Stimulated activated effector memory CD8-positive, alpha-beta T cell treated with anti-CD3 and anti-CD28 coated beads, Interleukin-12 subunit alpha, Interleukin-12 subunit beta, amount 100 ng/mL, for 72 hours (primary cell): Measurements from ENCODE around the gene ELOVL2.
"Not testable (repeated sequence)": the region's sequence is repeated elsewhere in the genome, so short reads cannot be mapped to it uniquely, and the experiment has no call there.

Experiments
- ATAC-seq: fragments of 150-1000 bp; cut with Tn5 transposase; 2 replicates; pipeline ENCODE4 v1.10.0; 2021
- DNase-seq, 2 donors: peaks; one replicate each; pipeline ENCODE4 v3.0.0; 2021 to 2022; ENCODE audit warnings: low spot score in 2 of 2
- H3K27ac Mint-ChIP-seq: one replicate; pipeline ENCODE4 v1.8.0; 2022; ENCODE audit warnings: mild to moderate bottlenecking, mixed read lengths
- H3K36me3 Mint-ChIP-seq: one replicate; pipeline ENCODE4 v1.8.0; 2022; ENCODE audit warnings: mild to moderate bottlenecking, mixed read lengths
- H3K4me1 Mint-ChIP-seq: one replicate; pipeline ENCODE4 v1.8.0; 2022; ENCODE audit warnings: mixed read lengths
- H3K4me3 Mint-ChIP-seq: one replicate; pipeline ENCODE4 v1.8.0; 2022; ENCODE audit warnings: mild to moderate bottlenecking, mixed read lengths
- H3K9me3 Mint-ChIP-seq: one replicate; pipeline ENCODE4 v1.8.0; 2022; ENCODE audit warnings: mixed read lengths

The ELOVL2 gene

GRCh38 chr6:10989587-10989986, 54.5 kb downstream of the ELOVL2 start:
- H3K4me3 Mint-ChIP-seq = no peak overlapping the region
- ATAC-seq (no peak), DNase-seq (no peak)
- H3K9me3 Mint-ChIP-seq = no peaks in the 10 kb centered on the region
- no peaks in the 10 kb centered on the region for H3K4me1 Mint-ChIP-seq
- H3K27ac Mint-ChIP-seq = no peak overlapping the region
- H3K36me3 Mint-ChIP-seq = no peaks in the 10 kb centered on the region

GRCh38 chr6:10984959-10985358, 59.1 kb downstream of the ELOVL2 start:
- not testable (repeated sequence) for H3K27ac Mint-ChIP-seq, ATAC-seq, H3K4me1 Mint-ChIP-seq, H3K36me3 Mint-ChIP-seq, H3K4me3 Mint-ChIP-seq, H3K9me3 Mint-ChIP-seq, DNase-seq

- Mint-ChIP-seq H3K27ac (no peak overlapping the region), H3K9me3 (no peaks in the 10 kb centered on the region), H3K4me3 (no peak overlapping the region), H3K4me1 (no peaks in the 10 kb centered on the region), H3K36me3 (no peaks in the 10 kb centered on the region)
- DNase-seq = no peak
- no peak for ATAC-seq
Observed at GRCh38 chr6:10981409-10981808, 62.7 kb downstream of the ELOVL2 start.

- H3K9me3 Mint-ChIP-seq = no peaks in the 10 kb centered on the region
- no peaks in the 10 kb centered on the region for H3K36me3 Mint-ChIP-seq
- no peak for ATAC-seq
- H3K27ac Mint-ChIP-seq = no peak overlapping the region
- no peaks in the 10 kb centered on the region for H3K4me1 Mint-ChIP-seq
- DNase-seq = no peak
- no peak overlapping the region for H3K4me3 Mint-ChIP-seq
Observed at GRCh38 chr6:10979603-10980002, 64.5 kb downstream of the ELOVL2 start.

- H3K36me3 Mint-ChIP-seq = no peaks in the 10 kb centered on the region
- ATAC-seq (no peak), DNase-seq (no peak)
- H3K27ac Mint-ChIP-seq = no peak overlapping the region
- no peak overlapping the region for H3K4me3 Mint-ChIP-seq
- H3K4me1 Mint-ChIP-seq = no peaks in the 10 kb centered on the region
- no peaks in the 10 kb centered on the region for H3K9me3 Mint-ChIP-seq
Observed at GRCh38 chr6:10977231-10977968, 66.7 kb downstream of the ELOVL2 start.

GRCh38 chr6:10976571-10976970, 67.5 kb downstream of the ELOVL2 start:
- no peak overlapping the region for H3K27ac Mint-ChIP-seq
- no peaks in the 10 kb centered on the region for H3K9me3 Mint-ChIP-seq
- no peaks in the 10 kb centered on the region for H3K4me1 Mint-ChIP-seq
- ATAC-seq = peak; percentile 11
- H3K36me3 Mint-ChIP-seq = no peaks in the 10 kb centered on the region
- no peak overlapping the region for H3K4me3 Mint-ChIP-seq
- no peak for DNase-seq

GRCh38 chr6:10972196-10972595, 71.9 kb downstream of the ELOVL2 start:
- no peaks in the 10 kb centered on the region for H3K9me3 Mint-ChIP-seq
- no peaks in the 10 kb centered on the region for H3K36me3 Mint-ChIP-seq
- no peak overlapping the region for H3K4me3 Mint-ChIP-seq
- H3K4me1 Mint-ChIP-seq = no peaks in the 10 kb centered on the region
- DNase-seq (no peak), ATAC-seq (no peak)
- no peak overlapping the region for H3K27ac Mint-ChIP-seq

GRCh38 chr6:10970731-10971130, 73.4 kb downstream of the ELOVL2 start:
- DNase-seq = no peak
- Mint-ChIP-seq H3K27ac (no peak overlapping the region), H3K4me1 (no peaks in the 10 kb centered on the region), H3K4me3 (no peak overlapping the region), H3K9me3 (no peaks in the 10 kb centered on the region), H3K36me3 (no peaks in the 10 kb centered on the region)
- no peak for ATAC-seq

- H3K9me3 Mint-ChIP-seq = no peaks in the 10 kb centered on the region
- H3K4me3 Mint-ChIP-seq = no peak overlapping the region
- no peaks in the 10 kb centered on the region for H3K36me3 Mint-ChIP-seq
- no peaks in the 10 kb centered on the region for H3K4me1 Mint-ChIP-seq
- no peak for DNase-seq
- H3K27ac Mint-ChIP-seq = no peak overlapping the region
- no peak for ATAC-seq
Observed at GRCh38 chr6:10968776-10969175, 75.3 kb downstream of the ELOVL2 start.

GRCh38 chr6:10964684-10965083, 79.4 kb downstream of the ELOVL2 start:
- H3K27ac Mint-ChIP-seq = no peak overlapping the region
- H3K9me3 Mint-ChIP-seq = no peaks in the 10 kb centered on the region
- ATAC-seq = peak; percentile 57
- DNase-seq = no peak
- H3K4me3 Mint-ChIP-seq = no peak overlapping the region
- no peaks in the 10 kb centered on the region for H3K4me1 Mint-ChIP-seq
- H3K36me3 Mint-ChIP-seq = no peaks in the 10 kb centered on the region

- ATAC-seq = no peak
- Mint-ChIP-seq H3K4me1 (no peaks in the 10 kb centered on the region), H3K4me3 (no peak overlapping the region), H3K36me3 (no peaks in the 10 kb centered on the region), H3K9me3 (no peaks in the 10 kb centered on the region), H3K27ac (no peak overlapping the region)
- DNase-seq = no peak
Observed at GRCh38 chr6:10963113-10963512, 81.0 kb downstream of the ELOVL2 start.

GRCh38 chr6:10962673-10963072, 81.4 kb downstream of the ELOVL2 start:
- Mint-ChIP-seq H3K9me3 (no peaks in the 10 kb centered on the region), H3K4me3 (no peak overlapping the region), H3K4me1 (no peaks in the 10 kb centered on the region), H3K36me3 (no peaks in the 10 kb centered on the region), H3K27ac (no peak overlapping the region)
- ATAC-seq (no peak), DNase-seq (no peak)

- Mint-ChIP-seq H3K36me3 (no peaks in the 10 kb centered on the region), H3K9me3 (no peaks in the 10 kb centered on the region), H3K4me3 (no peak overlapping the region), H3K27ac (no peak overlapping the region), H3K4me1 (no peaks in the 10 kb centered on the region)
- DNase-seq = no peak
- no peak for ATAC-seq
Observed at GRCh38 chr6:10961837-10962236, 82.3 kb downstream of the ELOVL2 start.

GRCh38 chr6:10960171-10960570, 83.9 kb downstream of the ELOVL2 start:
- ATAC-seq = no peak
- no peak overlapping the region for H3K4me3 Mint-ChIP-seq
- no peaks in the 10 kb centered on the region for H3K36me3 Mint-ChIP-seq
- H3K27ac Mint-ChIP-seq = no peak overlapping the region
- no peak for DNase-seq
- H3K9me3 Mint-ChIP-seq = no peaks in the 10 kb centered on the region
- no peaks in the 10 kb centered on the region for H3K4me1 Mint-ChIP-seq

- peaks cover 6% of the 10 kb centered on the region for H3K4me1 Mint-ChIP-seq
- no peak for DNase-seq
- H3K27ac Mint-ChIP-seq = no peak overlapping the region
- no peak overlapping the region for H3K4me3 Mint-ChIP-seq
- peaks cover 4% of the 10 kb centered on the region for H3K9me3 Mint-ChIP-seq
- no peaks in the 10 kb centered on the region for H3K36me3 Mint-ChIP-seq
- no peak for ATAC-seq
Observed at GRCh38 chr6:10957414-10957886, 86.7 kb downstream of the ELOVL2 start.

GRCh38 chr6:10956776-10957175, 87.3 kb downstream of the ELOVL2 start:
- Mint-ChIP-seq H3K27ac (no peak overlapping the region), H3K4me3 (no peak overlapping the region), H3K9me3 (peaks cover 4% of the 10 kb centered on the region), H3K4me1 (peaks cover 6% of the 10 kb centered on the region), H3K36me3 (no peaks in the 10 kb centered on the region)
- DNase-seq (no peak), ATAC-seq (no peak)
